ENCODE data around the gene DAGLA.

The DAGLA gene

DNA sequence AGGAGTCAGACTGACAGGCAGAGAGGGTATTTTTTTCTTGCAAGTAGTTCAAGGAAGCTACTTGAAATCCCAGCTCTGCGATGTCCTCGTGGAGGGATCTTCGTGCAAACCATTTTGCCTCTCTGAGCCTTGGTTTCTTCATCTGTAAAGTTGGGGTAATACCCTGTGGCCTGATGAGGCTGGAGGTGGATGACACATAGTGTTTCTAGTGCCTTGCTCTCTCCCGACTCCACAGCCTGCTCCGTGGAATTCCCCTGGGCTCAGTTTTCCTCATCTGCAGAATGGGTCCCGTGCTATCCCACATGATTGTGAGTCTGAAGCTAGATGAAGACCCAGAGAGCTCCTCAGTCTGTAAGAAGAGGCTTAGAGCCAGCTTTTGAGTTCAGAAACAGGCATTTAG is 32.7 kb downstream of the DAGLA start:
- DNase-seq = no peak

DNA sequence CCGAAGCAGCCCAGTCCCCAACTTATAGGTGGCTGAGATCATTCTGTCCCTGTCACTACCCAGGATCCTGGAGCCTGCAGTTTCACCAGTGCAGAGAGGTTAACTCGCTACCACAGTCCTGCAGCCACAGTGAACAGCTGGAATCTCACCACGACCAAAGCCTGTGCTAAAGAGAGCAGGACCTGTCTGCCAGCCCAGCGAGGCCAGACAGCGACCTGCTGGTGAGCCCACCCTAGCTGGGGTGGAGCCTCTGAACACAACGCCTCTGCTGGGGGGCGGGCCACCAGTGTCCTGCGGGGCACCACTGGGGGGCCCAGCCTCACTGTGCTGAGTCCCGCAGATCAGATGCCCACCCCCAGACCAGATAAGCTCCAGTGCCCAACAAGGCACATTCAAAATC is 33.3 kb downstream of the DAGLA start:
- no peak for DNase-seq

DNA sequence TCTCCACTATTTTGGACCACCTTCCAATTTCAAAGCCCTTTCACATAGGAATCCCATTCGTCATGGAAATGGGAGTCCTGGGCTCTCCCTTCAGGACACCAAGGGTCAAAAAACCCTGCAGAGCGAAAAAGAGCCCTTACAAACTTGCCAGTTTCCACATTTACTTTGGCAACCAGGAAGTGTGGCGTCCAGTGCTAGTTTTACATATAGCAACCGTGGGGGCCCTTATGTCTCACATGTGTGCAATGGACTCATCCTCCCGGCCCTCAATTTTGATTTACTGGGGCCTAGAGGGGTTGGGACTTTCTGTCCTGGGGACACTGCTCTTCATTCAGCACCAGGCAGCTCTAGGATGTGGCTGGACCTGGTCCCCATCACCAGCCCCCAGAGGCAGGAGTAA is 33.7 kb downstream of the DAGLA start:
- DNase-seq = no peak

DNA sequence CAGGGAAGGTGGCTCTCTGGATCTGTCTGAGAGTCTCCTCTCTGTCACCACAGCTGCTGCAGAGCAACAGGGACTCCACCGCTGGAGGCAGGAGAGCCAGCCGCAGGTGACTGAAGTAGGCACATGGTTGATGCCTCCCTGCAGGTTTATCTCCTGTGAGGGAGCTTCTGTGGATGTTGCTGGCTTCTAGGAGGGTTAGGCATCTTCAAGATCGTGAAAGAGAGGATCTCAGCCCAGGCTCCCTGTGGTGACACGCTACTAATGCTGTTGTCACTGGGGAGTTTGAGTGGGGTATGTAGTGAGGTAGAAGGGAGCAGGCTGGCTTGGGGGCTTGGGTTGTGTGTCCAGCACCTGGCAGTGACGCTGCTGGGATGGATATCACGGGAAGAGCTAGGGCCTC is 34.1 kb downstream of the DAGLA start:
- DNase-seq = no peak

DNA sequence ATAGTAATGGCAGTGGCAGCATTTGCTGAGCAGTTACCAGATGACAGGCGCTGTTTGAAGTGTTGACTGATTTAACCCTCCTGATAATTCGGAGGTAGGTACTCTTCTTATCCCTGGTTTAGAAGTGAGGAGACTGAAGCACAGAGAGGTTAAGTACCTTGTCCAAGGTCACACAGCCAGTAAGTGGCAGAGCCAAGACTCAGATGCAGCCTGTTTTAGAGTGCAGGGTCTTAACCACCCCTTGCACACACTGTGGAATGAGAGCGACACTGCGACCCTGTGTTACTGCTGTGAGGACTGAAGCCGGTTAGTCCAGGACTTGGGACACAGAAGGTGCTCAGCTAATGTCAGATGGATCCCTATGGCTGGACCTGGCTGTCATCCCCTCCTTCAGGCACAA is 34.7 kb downstream of the DAGLA start:
- no peak for DNase-seq

DNA sequence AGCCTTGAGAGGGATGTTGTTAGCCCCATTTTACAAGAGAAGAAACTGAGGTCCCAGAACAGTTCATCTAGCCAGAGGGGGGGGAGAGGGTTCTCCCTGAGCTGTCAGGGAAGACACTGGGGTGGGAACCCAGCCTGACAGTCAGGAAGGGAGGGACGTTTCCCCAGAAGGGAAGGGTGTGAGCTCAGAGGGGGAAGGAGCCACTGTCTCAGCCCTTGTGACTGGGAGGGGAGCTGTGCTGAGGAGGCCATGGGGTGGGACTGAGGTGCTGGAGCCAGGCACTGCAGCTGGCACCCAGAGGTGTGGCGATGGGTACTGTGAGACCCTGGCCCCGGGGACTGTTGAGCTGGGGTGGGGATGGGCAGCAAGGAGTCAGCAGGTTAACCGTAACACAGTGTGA is 35.7 kb downstream of the DAGLA start:
- DNase-seq = no peak

DNA sequence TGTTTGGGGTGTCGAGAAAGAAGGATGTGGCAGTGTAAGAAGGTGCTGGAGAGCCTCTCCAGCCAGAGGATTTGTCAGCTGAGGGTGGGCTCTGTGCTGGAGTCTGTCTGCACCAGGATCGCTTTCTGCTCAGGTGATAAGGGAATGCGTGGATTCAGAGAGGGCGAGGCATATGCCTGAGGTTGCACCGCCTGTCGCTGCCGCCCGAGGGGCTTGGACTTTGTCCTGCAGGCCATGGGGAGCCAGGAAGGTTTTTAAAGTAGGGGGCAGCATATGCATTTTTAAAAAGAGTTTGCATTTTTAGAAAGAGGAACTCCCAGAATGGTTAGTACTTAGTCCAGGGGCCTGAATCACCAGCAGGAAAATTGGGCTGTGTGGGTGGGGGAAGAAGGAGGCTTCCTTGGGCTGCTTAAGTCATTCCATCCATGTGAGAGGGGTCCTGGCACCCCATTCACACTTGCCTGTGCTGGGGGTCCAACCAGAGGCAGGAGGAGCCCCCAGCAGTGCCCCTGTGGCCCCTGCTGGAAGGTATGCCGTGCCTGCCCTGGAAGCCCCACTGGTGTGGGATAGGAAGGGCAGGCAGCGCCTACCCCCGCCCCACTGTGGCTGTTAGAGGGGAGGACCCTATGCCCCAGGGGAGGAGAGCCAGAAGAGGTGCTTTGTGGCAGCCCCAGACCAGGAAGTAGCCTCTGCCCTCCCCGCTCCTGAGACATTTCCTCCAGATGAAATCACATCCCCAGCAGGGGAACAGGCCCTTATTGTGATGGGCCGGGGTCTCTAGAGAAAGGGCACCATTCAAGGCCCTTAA is 36.5 kb downstream of the DAGLA start:
- no peak for DNase-seq

DNA sequence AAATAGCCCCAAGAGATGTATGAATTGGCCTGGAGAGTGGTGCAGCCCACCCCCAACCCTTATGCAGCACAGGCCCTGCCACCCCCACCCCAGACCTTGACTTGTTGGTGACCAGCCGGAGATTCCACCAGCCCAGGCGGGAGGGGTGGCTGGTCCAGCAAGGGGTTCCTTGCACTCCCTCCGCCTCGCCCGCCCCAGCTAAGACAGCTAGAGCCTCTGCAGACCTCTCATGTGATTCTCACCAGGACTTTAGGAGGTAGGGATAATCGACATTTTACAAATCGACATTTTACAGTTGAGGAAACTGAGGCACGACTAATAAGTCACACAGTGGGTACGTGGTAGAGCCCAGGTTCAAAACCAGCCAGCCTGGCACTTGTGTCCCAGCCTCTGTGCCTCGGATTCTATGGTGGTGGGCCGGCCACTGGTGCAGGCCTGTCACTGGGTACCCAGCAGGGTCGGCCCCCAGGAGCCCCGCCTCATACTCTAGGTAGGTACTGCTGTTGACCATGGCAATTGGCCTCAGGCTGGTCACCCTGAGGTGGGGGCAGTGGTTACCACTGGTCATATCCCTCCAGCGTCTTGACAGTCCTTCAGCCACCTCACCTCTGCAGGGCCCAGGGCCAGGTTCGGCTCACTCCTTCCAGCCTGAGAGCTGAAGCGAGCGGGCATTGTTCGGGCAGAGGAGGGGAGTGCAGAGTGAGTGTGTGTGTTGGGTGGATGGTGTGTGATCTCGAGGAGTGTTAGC is 37.3 kb downstream of the DAGLA start:
- no peak for DNase-seq

DNA sequence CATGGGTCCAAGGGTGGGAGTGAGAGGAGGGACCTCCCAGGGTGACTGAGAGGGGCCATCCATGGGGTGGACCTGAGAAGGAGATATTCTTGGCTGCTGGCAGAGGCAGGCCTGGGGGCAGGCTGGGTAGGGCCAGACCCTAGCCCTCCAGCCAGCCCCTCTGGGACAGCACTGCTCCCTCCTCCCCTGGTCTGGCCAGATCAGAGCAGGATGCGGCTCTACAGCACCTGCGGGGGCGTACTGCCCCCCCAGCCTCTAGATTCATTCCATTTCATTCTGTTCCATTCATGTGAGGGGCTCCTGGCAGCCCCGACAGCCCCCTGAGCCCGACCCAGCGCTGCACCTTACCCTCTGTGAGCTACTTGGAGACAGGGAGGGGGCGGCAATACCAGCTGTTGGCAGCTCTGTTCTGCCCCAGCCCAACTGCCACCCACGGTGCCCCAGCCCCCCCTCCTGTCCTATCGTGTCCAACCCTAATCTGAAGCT is 37.9 kb downstream of the DAGLA start:
- DNase-seq = no peak

DNA sequence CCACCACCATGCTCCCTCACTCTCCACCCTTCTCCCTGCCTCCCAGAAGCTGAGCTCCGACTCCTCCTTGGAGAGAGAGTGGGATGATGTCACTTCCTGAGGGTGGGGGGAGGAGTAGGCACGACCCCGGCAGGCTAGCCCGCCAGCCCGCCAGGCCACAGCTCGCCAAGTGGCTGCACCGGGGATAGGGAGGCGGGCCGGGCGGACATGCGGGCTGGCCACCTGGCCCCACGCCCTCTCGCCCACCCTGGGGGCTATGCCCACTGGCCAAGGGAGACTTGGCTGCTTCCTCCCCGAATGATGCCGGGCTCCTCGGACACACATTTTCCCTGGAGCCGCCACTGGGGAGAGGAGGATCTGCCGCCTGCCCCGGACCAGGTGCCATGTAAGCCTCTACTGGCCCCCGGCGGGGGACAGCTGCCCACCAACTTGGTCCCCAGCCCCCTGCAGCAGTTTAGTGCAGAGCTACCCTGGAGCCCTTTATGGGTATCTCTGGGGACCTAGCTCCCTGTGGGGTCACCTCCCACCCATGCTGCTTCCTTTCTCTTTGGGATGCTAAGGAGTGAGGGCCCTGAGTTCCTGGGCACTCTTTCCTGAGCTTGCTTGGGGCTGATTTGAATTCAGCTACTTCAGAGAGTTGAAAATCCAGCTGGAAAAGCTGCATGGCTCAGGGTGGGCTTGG is 38.6 kb downstream of the DAGLA start:
- peak; percentile 85 for DNase-seq

DNA sequence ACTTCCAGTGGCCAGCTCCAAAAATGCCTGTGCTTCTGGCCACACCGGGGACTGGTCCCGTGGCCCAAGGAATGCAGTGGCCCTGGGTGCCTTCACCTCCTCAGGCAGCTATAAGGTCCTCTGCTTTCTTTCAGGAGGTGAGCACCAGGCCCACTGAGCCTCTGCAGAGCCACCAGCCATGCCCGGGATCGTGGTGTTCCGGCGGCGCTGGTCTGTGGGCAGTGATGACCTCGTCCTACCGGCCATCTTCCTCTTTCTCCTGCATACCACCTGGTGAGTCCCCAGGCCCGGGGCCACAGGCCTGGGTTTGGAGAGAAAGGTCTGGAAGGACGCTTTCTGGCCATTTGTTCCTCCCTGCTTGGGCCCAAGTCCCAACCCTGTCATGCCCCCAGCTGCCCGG is 39.8 kb downstream of the DAGLA start:
- DNase-seq = no peak

DNA sequence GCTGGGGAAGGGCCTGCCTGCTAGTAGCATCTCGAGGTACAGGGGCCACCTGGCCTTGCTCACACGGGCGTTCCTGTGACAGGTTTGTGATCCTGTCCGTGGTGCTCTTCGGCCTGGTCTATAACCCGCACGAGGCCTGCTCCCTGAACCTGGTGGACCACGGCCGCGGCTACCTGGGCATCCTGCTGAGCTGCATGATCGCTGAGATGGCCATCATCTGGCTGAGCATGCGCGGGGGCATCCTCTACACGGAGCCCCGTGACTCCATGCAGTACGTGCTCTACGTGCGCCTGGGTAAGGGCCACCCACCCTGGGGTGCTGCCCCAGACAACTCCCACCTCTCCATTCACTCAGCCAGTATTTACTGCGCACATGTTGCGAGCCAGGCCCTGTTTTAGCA is 40.4 kb downstream of the DAGLA start:
- no peak for DNase-seq

DNA sequence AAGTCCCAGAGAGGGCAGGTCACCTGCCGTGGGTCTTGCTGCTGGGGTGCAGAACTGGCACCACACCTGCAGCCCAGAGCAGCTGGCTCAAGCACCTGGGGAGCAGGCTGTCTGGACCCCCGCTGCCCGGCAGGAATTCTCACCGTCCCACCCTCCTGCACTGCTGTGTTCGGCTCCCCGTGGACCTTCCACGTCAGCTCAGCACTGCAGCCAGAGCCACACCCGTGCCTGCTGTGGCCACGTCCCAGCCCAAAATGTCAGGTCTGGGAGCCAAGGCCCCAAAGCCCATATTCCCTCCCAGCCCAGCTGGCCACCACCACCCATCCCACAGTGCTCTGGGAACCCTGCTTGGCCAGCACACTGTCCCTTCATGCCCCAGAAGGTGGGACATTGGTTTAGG is 44.2 kb downstream of the DAGLA start:
- DNase-seq = no peak

DNA sequence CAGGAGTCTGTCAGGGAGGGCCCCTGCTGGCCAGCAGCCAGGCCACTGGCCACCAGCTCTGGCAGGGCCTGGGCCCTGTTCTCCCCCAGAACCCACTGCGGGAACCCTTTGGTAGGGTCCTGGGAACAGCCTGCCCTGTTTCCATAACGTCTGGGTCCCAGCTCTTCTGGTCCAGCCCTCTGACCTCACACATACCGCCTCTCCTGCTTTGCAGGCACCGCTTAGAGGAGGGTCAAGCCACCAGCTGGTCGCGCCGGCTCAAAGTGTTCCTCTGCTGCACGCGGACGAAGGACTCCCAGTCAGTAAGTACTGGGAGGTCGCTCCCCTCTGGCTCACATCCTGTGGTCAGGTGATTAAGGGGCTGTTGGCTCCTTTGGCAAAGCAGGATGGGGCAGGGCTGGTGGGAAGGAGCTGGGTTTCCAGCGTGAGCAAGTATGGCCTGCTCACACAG is 45.6 kb downstream of the DAGLA start:
- no peak for DNase-seq

DNA sequence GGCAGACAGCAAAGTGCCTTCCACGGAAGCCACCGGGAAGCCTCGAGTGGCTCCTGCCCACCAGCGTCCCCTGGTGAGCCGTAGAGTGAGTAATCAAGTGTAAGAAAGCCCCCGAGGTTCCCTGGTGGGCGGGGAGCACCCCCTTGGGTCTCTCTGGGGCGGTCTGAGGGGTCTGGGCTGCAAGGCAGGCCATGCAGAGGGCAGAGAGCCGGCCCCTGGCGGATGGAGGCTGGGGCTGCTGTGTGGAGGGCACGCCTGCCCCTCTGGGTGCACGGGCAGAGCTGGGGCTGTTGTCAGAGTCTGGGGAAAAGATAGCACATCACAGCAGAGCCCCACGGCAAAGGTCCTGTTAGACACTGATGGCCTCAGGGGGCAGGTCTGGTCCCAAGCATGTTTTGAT is 46.6 kb downstream of the DAGLA start:
- DNase-seq = no peak

DNA sequence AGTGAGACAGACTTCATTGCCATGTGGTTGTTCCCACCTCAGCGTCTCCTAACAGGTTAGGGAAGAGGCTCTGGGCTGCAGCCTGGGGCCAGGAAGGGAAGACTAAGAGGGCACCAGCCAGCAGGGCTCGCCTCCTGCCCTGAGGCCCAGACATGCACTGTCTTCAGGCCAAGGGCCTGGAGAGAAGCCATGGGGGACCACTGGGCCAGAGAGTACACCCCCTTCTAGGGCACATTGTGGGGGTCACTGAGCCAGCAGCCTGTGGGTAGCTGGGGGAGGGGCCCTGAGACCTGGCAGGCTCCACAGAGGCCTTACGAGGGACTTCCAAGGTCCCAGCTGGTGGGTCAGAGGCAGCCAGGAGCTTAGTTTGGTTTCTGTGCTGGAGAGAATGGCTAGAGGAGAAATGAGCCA is 47.2 kb downstream of the DAGLA start:
- DNase-seq = no peak

DNA sequence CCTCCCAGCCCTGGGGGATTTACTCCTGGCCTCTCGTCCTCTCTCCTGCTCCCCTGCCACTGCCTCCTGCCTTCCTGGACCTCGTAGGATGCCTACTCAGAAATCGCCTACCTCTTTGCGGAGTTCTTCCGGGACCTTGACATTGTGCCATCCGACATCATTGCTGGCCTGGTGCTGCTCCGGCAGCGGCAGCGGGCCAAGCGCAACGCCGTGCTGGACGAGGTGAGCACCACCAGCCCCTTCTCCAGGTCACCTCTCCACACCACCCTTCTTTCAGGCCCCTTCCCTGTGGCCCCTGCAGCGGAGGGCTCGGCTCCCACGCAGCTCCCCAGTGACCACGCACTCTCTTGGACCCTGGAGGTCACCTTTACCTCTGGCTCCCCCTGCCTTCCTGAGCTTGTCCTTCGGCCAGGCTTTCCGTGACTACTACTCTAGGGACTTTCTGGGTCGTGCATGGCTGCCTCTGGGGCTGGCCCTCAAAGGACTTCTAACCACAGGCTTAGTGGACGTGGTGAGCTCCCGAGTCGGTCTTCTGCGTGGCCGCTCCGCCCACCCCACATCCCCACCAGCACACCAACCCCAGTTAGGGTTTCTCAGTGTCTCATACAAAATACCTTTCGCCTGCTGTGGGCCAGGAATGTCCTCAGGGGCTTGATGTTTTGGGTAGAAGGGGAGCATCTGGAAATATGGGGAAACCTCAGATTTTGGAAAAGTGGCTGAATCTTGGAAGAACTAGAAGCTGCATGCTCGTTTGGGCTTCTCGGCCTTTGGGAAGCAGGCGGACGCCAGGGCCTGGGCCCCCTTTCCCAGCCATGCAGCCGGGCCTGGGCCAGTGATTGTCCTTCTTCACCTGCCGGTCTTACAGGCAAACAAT is 48.1 kb downstream of the DAGLA start:
- no peak for DNase-seq

DNA sequence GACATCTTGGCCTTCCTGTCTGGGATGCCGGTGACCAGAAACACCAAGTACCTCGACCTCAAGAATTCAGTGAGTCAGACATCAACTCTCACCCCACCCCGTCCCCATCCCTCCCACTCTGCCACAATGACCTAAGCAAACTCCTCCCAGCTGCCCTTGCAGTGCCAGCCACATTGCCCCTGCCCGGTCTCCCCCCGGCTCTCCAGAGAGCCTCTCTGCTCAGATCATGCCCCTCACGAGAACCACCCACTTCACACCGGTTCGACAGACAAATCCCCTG is 48.7 kb downstream of the DAGLA start:
- no peak for DNase-seq

DNA sequence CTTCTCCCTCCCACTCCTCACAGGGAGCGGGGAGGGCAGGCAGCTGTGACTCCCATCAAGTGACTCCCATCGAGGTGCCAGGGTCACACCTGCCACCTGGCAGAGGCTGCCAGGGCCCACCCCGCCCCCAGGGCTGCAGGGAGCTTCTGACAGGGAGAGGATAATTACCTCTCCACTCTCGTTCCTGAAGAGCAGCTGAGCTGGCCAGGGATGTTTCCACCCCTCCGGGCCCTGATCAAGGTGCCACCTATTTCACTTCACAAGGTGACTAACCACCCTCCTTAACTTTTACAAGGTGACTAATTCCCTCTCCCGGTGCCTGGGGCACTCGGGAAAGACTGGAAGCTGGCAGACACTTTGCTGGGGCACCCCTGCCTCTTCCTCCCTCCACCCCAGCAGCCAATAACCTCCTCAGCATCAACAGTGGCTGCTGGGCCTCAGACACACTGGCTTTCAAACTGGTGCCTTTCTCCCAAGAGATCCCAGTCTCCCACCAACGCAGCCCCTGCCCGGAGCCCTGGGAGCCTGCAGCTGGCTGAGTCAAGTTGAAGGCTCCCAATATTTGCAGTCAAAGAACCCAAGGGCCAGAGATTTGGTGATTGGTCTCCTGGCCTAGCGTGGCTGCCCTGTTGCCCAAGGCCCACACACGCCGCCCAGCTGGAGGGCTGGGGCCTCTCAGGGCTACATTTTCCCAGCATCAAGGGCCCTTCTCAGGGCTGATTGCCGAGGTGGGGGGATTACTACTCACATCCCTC is 50.2 kb downstream of the DAGLA start:
- no peak for DNase-seq

DNA sequence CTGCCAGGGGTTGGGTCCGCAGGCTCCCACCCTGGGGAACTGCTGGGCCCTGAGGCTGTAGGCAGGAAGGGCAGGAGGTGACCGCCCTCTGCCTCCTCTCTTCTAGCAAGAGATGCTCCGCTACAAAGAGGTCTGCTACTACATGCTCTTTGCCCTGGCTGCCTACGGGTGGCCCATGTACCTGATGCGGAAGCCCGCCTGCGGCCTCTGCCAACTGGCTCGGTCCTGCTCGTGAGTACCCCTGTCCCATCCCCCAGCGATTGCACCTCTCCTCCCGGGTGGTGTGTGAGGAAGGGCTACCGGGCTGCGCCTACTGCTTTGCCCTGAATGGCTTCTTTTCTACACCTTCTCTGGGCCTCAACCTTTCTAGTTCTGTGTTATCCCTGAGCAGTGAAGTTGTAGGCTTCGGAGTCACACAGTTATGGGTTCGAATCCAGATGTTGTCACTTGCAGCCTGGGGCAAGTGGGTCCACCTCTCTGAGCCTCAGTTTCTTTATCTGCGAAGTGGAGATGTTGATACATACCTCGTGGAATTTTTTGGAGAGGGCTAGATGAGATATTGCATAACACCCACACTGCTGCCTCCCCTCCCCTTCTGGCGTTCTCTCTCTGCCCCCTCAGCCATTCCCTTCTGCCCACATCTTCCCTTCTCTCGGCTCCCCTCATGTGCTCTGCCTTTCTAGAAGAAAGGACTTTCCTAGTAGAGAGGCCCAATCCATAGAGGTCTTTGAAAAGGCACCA is 51.2 kb downstream of the DAGLA start:
- no peak for DNase-seq

DNA sequence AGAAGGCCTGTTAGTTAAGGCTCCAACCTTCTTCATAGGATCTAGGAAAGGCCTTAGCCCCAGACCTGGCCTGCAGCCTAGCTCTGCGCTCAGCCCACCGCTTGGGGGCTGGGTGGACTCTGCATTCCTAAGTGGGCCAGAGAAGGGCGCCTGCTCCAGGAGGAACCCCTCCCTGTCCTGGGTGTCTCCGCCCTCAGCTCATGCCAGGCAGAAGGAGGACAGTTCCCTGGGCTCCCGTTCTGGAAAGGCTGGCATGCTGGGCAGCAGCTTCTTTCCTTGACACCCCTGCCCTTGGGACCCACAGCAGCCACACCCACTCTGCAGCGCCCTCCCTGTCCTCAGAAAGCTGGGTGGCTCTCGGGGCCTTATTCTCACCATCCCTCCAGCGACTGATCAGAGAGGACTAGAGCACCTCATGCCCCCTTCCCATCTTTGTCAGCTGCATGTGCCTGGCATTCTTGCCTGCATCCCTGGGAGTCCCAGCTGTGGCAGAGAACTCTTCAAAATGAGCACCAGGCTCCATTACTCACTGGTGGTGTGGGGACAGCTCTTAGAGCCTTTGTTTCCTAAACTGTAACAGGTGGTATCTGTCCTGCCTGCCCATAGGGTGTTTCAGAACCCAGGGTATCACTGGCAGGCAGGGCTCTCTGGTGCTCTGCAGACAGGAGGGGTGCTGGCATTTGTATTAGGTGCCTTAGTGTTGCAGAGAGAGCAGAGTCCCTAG is 51.9 kb downstream of the DAGLA start:
- no peak for DNase-seq

Measured in right hindlimb (tissue), 1 donor.